ENCODE results near the gene GRID1.

DNA sequence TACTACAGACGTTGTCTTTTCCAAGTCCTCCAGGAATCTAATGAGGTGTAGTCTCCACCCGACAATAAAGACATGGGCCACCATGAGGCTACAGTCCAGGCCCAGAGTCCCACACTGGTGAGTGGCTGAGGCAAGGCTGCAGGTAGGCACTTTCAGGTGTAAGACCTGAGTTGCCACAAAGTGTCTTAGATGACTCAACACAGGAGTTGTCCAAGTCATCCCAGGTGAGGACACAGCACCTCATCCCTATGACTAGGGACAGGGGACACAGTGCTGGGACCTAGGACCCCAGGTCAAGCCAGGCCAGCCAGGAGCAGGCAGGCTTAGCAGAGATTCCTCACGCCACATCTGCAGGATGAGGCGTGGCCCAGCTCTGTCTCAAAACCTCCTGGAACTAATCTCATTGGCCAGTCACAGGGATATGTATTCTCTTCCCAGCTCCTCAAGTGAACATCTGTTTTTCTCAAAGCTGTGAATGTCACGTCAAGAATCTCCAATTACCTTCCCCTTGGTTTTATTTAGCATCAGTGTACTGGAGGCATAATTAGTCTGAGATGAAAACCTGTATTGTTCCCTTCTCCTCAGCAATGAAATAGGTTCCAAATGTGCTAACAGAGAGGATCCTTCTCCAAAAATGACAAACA, 254.6 kb downstream of the GRID1 start:
- TF ChIP-seq, protein P1, sequence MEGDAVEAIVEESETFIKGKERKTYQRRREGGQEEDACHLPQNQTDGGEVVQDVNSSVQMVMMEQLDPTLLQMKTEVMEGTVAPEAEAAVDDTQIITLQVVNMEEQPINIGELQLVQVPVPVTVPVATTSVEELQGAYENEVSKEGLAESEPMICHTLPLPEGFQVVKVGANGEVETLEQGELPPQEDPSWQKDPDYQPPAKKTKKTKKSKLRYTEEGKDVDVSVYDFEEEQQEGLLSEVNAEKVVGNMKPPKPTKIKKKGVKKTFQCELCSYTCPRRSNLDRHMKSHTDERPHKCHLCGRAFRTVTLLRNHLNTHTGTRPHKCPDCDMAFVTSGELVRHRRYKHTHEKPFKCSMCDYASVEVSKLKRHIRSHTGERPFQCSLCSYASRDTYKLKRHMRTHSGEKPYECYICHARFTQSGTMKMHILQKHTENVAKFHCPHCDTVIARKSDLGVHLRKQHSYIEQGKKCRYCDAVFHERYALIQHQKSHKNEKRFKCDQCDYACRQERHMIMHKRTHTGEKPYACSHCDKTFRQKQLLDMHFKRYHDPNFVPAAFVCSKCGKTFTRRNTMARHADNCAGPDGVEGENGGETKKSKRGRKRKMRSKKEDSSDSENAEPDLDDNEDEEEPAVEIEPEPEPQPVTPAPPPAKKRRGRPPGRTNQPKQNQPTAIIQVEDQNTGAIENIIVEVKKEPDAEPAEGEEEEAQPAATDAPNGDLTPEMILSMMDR (conservative IDR thresholded peaks at IDR 0.05), result no peak
- TF ChIP-seq EZH2 (IDR thresholded peaks at IDR 0.05; ENCODE audit: low read depth), result no peak
